Measurements from ENCODE around the gene PFKFB2.

The PFKFB2 gene

GRCh38 chr1:207081806-207082205 lies 28.7 kb downstream of the PFKFB2 start:
- in situ Hi-C loops (cut with HindIII; ENCODE audit: low sequenced_read_pairs) = no loop called here

GRCh38 chr1:207084232-207084631 lies 31.2 kb downstream of the PFKFB2 start:
- in situ Hi-C loops (cut with HindIII; ENCODE audit: low sequenced_read_pairs) = no loop called here

- in situ Hi-C loops (cut with HindIII; ENCODE audit: low sequenced_read_pairs) = no loop called here
Observed at GRCh38 chr1:207084701-207085180, 31.7 kb downstream of the PFKFB2 start.

GRCh38 chr1:207085887-207086286 lies 32.8 kb downstream of the PFKFB2 start:
- in situ Hi-C loops (cut with HindIII; ENCODE audit: low sequenced_read_pairs) = no loop called here

GRCh38 chr1:207088161-207088560 lies 35.1 kb downstream of the PFKFB2 start:
- in situ Hi-C loops (cut with HindIII; ENCODE audit: low sequenced_read_pairs) = no loop called here

- in situ Hi-C loops (cut with HindIII; ENCODE audit: low sequenced_read_pairs) = no loop called here
Observed at GRCh38 chr1:207088701-207089626, 35.9 kb downstream of the PFKFB2 start, which contains the start of gene C4BPB. Gene C4BPB, plus strand, starts transcription at chr1:207088860. Its CDS starts 672 bp downstream, at chr1:207089532.

- in situ Hi-C loops (cut with HindIII; ENCODE audit: low sequenced_read_pairs) = no loop called here
Observed at GRCh38 chr1:207089627-207090355, 36.7 kb downstream of the PFKFB2 start.

GRCh38 chr1:207091200-207091908 lies 38.3 kb downstream of the PFKFB2 start:
- in situ Hi-C loops (cut with HindIII; ENCODE audit: low sequenced_read_pairs) = no loop called here

- in situ Hi-C loops (cut with HindIII; ENCODE audit: low sequenced_read_pairs) = no loop called here
Observed at GRCh38 chr1:207093944-207094343, 40.9 kb downstream of the PFKFB2 start.

- in situ Hi-C loops (cut with HindIII; ENCODE audit: low sequenced_read_pairs) = no loop called here
Observed at GRCh38 chr1:207097871-207098324, 44.8 kb downstream of the PFKFB2 start.

- in situ Hi-C loops (cut with HindIII; ENCODE audit: low sequenced_read_pairs) = no loop called here
Observed at GRCh38 chr1:207101720-207102119, 48.6 kb downstream of the PFKFB2 start.

- in situ Hi-C loops (cut with HindIII; ENCODE audit: low sequenced_read_pairs) = no loop called here
Observed at GRCh38 chr1:207102146-207102545, 49.1 kb downstream of the PFKFB2 start.

GRCh38 chr1:207102659-207103058 lies 49.6 kb downstream of the PFKFB2 start:
- in situ Hi-C loops (cut with HindIII; ENCODE audit: low sequenced_read_pairs) = no loop called here

- in situ Hi-C loops (cut with HindIII; ENCODE audit: low sequenced_read_pairs) = no loop called here
Observed at GRCh38 chr1:207103892-207104373, 50.9 kb downstream of the PFKFB2 start, which contains the start of gene C4BPA. Gene C4BPA, plus strand, starts transcription at chr1:207104233. Its CDS starts 8,793 bp downstream, at chr1:207113026.

GRCh38 chr1:207109004-207109403 lies 55.9 kb downstream of the PFKFB2 start:
- in situ Hi-C loops (cut with HindIII; ENCODE audit: low sequenced_read_pairs) = no loop called here

- in situ Hi-C loops (cut with HindIII; ENCODE audit: low sequenced_read_pairs) = no loop called here
Observed at GRCh38 chr1:207112616-207113296, 59.7 kb downstream of the PFKFB2 start.

GRCh38 chr1:207115269-207115668 lies 62.2 kb downstream of the PFKFB2 start:
- in situ Hi-C loops (cut with HindIII; ENCODE audit: low sequenced_read_pairs) = no loop called here

GRCh38 chr1:207124389-207124788 lies 71.3 kb downstream of the PFKFB2 start:
- in situ Hi-C loops (cut with HindIII; ENCODE audit: low sequenced_read_pairs) = no loop called here

- in situ Hi-C loops (cut with HindIII; ENCODE audit: low sequenced_read_pairs) = no loop called here
Observed at GRCh38 chr1:207128336-207128921, 75.4 kb downstream of the PFKFB2 start.

- in situ Hi-C loops (cut with HindIII; ENCODE audit: low sequenced_read_pairs) = no loop called here
Observed at GRCh38 chr1:207129053-207129452, 76.0 kb downstream of the PFKFB2 start.
